ENCODE data around the gene ECI2.
A peak's percentile ranks its signal among the peaks of the same experiment; 100 is the strongest.
"Not testable (repeated sequence)": the region's sequence is repeated elsewhere in the genome, so short reads cannot be mapped to it uniquely, and the experiment has no call there.

ECI2 gene

GRCh38 chr6:4145083-4145482 lies 9.7 kb upstream of the ECI2 start:
- DNase-seq (ENCODE audit: low read depth in 2 of 2, low spot score in 1 of 2), result no peak

GRCh38 chr6:4139272-4139671 lies 3.9 kb upstream of the ECI2 start:
- no peak for DNase-seq (ENCODE audit: low read depth in 2 of 2, low spot score in 1 of 2)

- DNase-seq (ENCODE audit: low read depth in 2 of 2, low spot score in 1 of 2), result no peak
Observed at GRCh38 chr6:4138186-4138585, 2.8 kb upstream of the ECI2 start.

GRCh38 chr6:4136354-4136831 lies 1.0 kb upstream of the ECI2 start:
- no peak for DNase-seq (ENCODE audit: low read depth in 2 of 2, low spot score in 1 of 2)

GRCh38 chr6:4135665-4136353 lies 434 bp upstream of the ECI2 start:
- DNase-seq (ENCODE audit: low read depth in 2 of 2, low spot score in 1 of 2), result peak; percentile 83 to 91

GRCh38 chr6:4133941-4134838 lies 1.2 kb downstream of the ECI2 start:
- DNase-seq (ENCODE audit: low read depth in 2 of 2, low spot score in 1 of 2), result no peak

- DNase-seq (ENCODE audit: low read depth in 2 of 2, low spot score in 1 of 2), result no peak
Observed at GRCh38 chr6:4130357-4130987, 4.9 kb downstream of the ECI2 start.

GRCh38 chr6:4129446-4129845 lies 5.9 kb downstream of the ECI2 start:
- no peak for DNase-seq (ENCODE audit: low read depth in 2 of 2, low spot score in 1 of 2)

- DNase-seq (ENCODE audit: low read depth in 2 of 2, low spot score in 1 of 2), result no peak
Observed at GRCh38 chr6:4128748-4129147, 6.6 kb downstream of the ECI2 start.

GRCh38 chr6:4128072-4128471 lies 7.3 kb downstream of the ECI2 start:
- DNase-seq (ENCODE audit: low read depth in 2 of 2, low spot score in 1 of 2), result no peak

- no peak for DNase-seq (ENCODE audit: low read depth in 2 of 2, low spot score in 1 of 2)
Observed at GRCh38 chr6:4125933-4126864, 9.2 kb downstream of the ECI2 start.

GRCh38 chr6:4125500-4125899 lies 9.9 kb downstream of the ECI2 start:
- no peak for DNase-seq (ENCODE audit: low read depth in 2 of 2, low spot score in 1 of 2)

GRCh38 chr6:4124351-4124750 lies 11.0 kb downstream of the ECI2 start:
- DNase-seq (ENCODE audit: low read depth in 2 of 2, low spot score in 1 of 2), result no peak

- DNase-seq (ENCODE audit: low read depth in 2 of 2, low spot score in 1 of 2), result no peak
Observed at GRCh38 chr6:4115741-4116140, 19.6 kb downstream of the ECI2 start.

- no peak for DNase-seq (ENCODE audit: low read depth in 2 of 2, low spot score in 1 of 2)
Observed at GRCh38 chr6:4114123-4114522, 21.3 kb downstream of the ECI2 start.

- no peak for DNase-seq (ENCODE audit: low read depth in 2 of 2, low spot score in 1 of 2)
Observed at GRCh38 chr6:4113649-4114048, 21.7 kb downstream of the ECI2 start.

GRCh38 chr6:4112366-4112765 lies 23.0 kb downstream of the ECI2 start:
- no peak for DNase-seq (ENCODE audit: low read depth in 2 of 2, low spot score in 1 of 2)

GRCh38 chr6:4109363-4109815 lies 26.0 kb downstream of the ECI2 start:
- DNase-seq (ENCODE audit: low read depth in 2 of 2, low spot score in 1 of 2), result not testable (repeated sequence)

GRCh38 chr6:4108561-4109093 lies 26.7 kb downstream of the ECI2 start:
- DNase-seq (ENCODE audit: low read depth in 2 of 2, low spot score in 1 of 2), result no peak

- DNase-seq (ENCODE audit: low read depth in 2 of 2, low spot score in 1 of 2), result no peak
Observed at GRCh38 chr6:4107873-4108272, 27.5 kb downstream of the ECI2 start.
